GM18505 (cell line): Measurements from ENCODE around the gene CLDN3.
"Not testable (repeated sequence)": the region's sequence is repeated elsewhere in the genome, so short reads cannot be mapped to it uniquely, and the experiment has no call there.

Source experiments
- ATAC-seq: cut with Tn5 transposase; IDR thresholded peaks from one replicate; pipeline ENCODE4 v1.9.1; 2021; ENCODE audit not compliant: unreplicated experiment
- POLR2A ChIP-seq: IDR thresholded peaks from 4 replicates; pipeline ENCODE4 v1.6.1; 2011; ENCODE audit warnings: borderline replicate concordance; ENCODE audit not compliant: insufficient read depth, insufficient read length; ENCODE audit errors: extremely low read depth

The CLDN3 gene, protein sequence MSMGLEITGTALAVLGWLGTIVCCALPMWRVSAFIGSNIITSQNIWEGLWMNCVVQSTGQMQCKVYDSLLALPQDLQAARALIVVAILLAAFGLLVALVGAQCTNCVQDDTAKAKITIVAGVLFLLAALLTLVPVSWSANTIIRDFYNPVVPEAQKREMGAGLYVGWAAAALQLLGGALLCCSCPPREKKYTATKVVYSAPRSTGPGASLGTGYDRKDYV

GRCh38 chr7:73770002-73770859, at the start of gene CLDN3:
TSS of gene CLDN3 (minus strand) at chr7:73770270. CDS start at chr7:73770049, 221 bp downstream.
- TF ChIP-seq POLR2A, result no peak
- ATAC-seq, result no peak

DNA sequence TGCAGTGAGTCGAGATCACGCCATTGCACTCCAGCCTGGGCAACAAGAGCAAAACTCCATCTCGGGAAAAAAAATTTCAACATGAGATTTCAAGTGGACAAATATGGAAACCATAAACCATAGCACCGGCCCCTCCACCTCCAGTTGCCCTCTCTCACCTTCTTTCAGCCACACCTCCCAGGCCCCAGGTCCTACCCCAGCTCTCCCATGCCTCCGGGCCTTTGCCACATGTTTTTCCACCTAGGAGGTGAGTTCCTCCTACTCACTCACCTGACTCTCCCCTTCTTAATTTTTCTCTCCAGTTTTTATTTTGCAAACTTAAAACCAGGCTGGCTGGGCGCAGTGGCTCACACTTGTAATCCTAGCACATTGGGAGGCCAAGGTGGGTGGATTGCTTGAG, 47.1 kb upstream of the CLDN3 start:
- no peak for TF ChIP-seq POLR2A
- no peak for ATAC-seq

DNA sequence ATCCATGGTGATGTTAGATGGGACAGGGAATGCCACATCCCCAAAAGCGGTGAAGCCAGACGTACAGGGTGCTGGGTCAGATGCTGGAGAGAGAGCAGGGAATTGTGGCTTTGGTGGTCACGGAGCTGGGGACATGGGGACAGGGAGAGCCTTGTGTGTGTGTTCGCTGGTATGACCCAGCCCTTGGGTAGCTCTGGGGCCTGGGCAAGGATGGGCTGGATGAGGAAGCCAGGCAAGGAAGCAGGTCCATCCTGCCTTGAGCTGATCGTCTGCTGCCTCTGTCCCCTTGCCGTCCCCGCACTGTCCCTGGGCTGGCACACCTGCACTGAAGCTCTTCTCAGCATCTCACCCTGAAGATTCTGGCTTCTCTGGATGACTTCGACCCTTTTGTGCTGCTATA, 45.4 kb upstream of the CLDN3 start:
- no peak for ATAC-seq
- TF ChIP-seq POLR2A, result no peak

DNA sequence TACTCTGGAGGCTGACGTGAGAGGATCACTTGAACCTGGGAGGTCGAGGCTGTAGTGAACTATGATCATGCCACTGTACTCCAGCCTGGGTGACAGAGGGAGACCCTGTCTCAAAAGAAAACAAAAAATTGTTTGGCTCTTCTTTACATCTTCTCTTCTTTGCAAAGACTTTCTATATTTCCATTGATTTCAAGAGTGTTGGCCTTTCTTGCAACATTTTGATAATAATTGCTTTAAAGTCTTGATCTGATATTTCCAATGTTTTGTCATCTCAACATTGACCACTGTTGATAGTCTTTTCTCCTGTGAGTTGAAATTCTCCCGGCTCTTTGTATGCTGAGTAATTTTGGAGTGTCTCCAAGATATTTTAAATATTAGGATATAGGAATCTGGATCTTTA, 42.9 kb upstream of the CLDN3 start:
- TF ChIP-seq POLR2A, result no peak
- no peak for ATAC-seq

DNA sequence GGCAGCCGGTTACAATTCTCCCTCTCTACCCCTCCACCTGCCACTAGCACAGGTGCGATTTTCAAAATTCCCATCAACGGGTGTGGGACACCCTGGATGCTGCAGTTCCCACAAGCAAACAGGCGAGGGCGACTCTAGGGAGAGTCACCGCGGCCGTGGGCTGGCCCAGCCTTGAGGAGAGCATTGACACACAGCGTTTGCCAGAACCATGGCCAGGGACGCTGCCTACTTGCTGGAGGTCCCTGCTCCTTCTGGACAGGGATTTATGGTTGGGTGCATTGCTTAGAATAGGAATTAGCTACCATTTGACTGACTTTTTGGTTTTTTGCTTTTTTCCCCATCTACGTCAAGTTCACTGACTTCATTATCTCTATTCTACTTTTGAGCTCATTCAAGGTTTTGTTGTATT, 41.7 kb upstream of the CLDN3 start:
- no peak for ATAC-seq
- TF ChIP-seq POLR2A, result no peak

GRCh38 chr7:73810998-73811360, 40.9 kb upstream of the CLDN3 start:
- TF ChIP-seq POLR2A, result no peak
- no peak for ATAC-seq

- TF ChIP-seq POLR2A, result no peak
- ATAC-seq, result no peak
These were observed 39.4 kb upstream of the CLDN3 start for GRCh38 chr7:73809467-73809951.

GRCh38 chr7:73802459-73802858, 32.4 kb upstream of the CLDN3 start:
- ATAC-seq, result no peak
- no peak for TF ChIP-seq POLR2A

- no peak for TF ChIP-seq POLR2A
- ATAC-seq, result no peak
These were observed 31.5 kb upstream of the CLDN3 start for GRCh38 chr7:73801577-73801976.

- TF ChIP-seq POLR2A, result no peak
- ATAC-seq, result no peak
These were observed 29.4 kb upstream of the CLDN3 start for GRCh38 chr7:73799282-73800141.

- not testable (repeated sequence) for ATAC-seq
These were observed 27.1 kb upstream of the CLDN3 start for GRCh38 chr7:73797176-73797575.

- not testable (repeated sequence) for ATAC-seq
These were observed 26.6 kb upstream of the CLDN3 start for GRCh38 chr7:73796656-73797055.

DNA sequence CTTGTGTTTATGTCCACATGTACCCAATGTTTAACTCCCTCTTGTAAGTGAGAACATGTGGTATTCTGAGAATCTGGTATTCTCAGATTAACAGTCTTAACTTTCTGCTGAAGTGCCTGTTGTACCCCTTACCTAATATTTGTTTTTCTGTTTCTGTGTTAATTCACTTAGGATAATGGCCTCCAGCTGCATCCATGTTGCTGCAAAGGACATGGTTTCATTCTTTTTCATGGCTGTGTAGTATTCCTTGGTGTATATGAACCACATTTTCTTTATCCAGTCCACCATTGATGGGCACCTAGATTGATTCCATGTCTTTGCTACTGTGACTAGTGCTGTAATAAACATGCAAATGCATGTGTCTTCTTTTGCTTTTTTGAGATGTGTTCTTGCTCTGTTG, 25.1 kb upstream of the CLDN3 start:
- ATAC-seq, result not testable (repeated sequence)

DNA sequence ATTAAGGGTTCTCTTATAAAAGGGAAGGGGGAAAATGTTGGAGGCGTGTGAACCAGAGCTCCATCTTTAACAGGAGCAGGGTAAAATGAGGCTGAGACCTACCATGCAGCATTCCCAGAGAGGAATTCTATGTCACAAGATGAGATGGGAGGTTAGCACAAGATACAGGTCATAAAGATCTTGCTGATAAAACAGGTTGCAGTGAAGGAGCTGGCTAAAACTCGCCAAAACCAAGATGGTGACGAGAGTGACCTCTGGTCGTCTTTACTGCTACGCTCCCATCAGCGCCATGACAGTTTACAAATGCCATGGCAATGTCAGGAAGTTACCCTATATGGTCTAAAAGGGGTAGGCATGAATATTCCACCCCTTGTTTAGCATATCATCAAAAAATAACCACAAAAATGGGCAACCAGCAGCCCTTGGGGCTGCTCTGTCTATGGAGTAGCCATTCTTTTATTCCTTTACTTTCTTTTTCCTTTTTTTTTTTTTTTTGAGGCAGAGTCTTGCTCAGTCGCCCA, 21.2 kb upstream of the CLDN3 start:
- ATAC-seq, result not testable (repeated sequence)

DNA sequence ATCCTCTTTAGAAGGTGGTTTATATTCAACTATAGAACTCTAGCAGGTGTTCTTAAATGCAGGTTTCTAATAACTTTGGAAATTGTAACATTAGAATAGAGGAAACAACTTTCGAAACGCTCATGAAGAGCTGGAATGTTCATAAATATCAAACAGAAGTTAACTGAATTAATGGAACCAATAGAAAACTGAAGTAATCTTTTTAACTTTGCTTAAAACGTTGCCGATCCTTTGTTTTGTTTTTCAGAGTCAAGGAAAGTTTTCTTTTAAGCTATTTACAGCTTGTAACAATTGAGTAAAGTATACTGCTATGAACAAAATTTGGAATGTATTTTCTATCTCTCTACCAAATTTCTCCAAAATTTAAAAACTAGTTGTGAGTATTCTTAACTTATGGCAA, 19.0 kb upstream of the CLDN3 start:
- ATAC-seq, result no peak
- TF ChIP-seq POLR2A, result no peak

DNA sequence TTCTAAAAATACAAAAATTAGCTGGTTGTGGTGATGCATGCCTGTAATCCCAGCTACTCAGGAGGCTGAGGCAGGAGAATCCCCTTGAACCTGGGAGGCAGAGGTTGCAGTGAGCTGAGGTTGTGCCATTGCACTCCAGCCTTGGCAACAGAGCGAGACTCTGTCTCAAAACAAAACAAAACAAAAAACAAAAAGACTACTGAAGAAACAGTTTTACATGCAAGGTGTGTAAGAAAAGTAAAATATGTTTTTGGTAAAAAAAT, 17.6 kb upstream of the CLDN3 start:
- ATAC-seq, result not testable (repeated sequence)
